ENCODE results near the gene WSB1.
"Not testable (repeated sequence)": the region's sequence is repeated elsewhere in the genome, so short reads cannot be mapped to it uniquely, and the experiment has no call there.

WSB1 gene

GRCh38 chr17:27318633-27319032 lies 24.7 kb downstream of the WSB1 start:
- no peak for DNase-seq

- DNase-seq: no peak
Observed at GRCh38 chr17:27319541-27320221, 25.8 kb downstream of the WSB1 start.

GRCh38 chr17:27320222-27320560 lies 26.3 kb downstream of the WSB1 start:
- no peak for DNase-seq

GRCh38 chr17:27321372-27321771 lies 27.5 kb downstream of the WSB1 start:
- DNase-seq: no peak

- no peak for DNase-seq
Observed at GRCh38 chr17:27322026-27322425, 28.1 kb downstream of the WSB1 start.

GRCh38 chr17:27322690-27323508 lies 29.0 kb downstream of the WSB1 start:
- no peak for DNase-seq

GRCh38 chr17:27323538-27324215 lies 29.8 kb downstream of the WSB1 start:
- DNase-seq: no peak

GRCh38 chr17:27324771-27325339 lies 30.9 kb downstream of the WSB1 start:
- no peak for DNase-seq

GRCh38 chr17:27326051-27326450 lies 32.1 kb downstream of the WSB1 start:
- no peak for DNase-seq

GRCh38 chr17:27326585-27326984 lies 32.7 kb downstream of the WSB1 start:
- no peak for DNase-seq

GRCh38 chr17:27327397-27327796 lies 33.5 kb downstream of the WSB1 start:
- no peak for DNase-seq

GRCh38 chr17:27327871-27328270 lies 34.0 kb downstream of the WSB1 start:
- DNase-seq: no peak

GRCh38 chr17:27328686-27329085 lies 34.8 kb downstream of the WSB1 start:
- not testable (repeated sequence) for DNase-seq

- DNase-seq: no peak
Observed at GRCh38 chr17:27329146-27329805, 35.4 kb downstream of the WSB1 start.

- no peak for DNase-seq
Observed at GRCh38 chr17:27332047-27332393, 38.1 kb downstream of the WSB1 start.

- peak; percentile 80 for DNase-seq
Observed at GRCh38 chr17:27332485-27333409, 38.8 kb downstream of the WSB1 start.

GRCh38 chr17:27333410-27333980 lies 39.6 kb downstream of the WSB1 start:
- no peak for DNase-seq

- DNase-seq: no peak
Observed at GRCh38 chr17:27336184-27336583, 42.3 kb downstream of the WSB1 start.

GRCh38 chr17:27338536-27338985 lies 44.6 kb downstream of the WSB1 start:
- no peak for DNase-seq

- no peak for DNase-seq
Observed at GRCh38 chr17:27339198-27339835, 45.4 kb downstream of the WSB1 start.
